ENCODE measurements around the gene KASH5. TPM values are rescaled to one million over a fixed set of nuclear protein-coding genes. Genes with fewer than 3 reads are reported as not detected.
"Not testable (repeated sequence)": the region's sequence is repeated elsewhere in the genome, so short reads cannot be mapped to it uniquely, and the experiment has no call there.

KASH5 gene
- polyA plus RNA-seq, 1 experiment = not detected

DNA sequence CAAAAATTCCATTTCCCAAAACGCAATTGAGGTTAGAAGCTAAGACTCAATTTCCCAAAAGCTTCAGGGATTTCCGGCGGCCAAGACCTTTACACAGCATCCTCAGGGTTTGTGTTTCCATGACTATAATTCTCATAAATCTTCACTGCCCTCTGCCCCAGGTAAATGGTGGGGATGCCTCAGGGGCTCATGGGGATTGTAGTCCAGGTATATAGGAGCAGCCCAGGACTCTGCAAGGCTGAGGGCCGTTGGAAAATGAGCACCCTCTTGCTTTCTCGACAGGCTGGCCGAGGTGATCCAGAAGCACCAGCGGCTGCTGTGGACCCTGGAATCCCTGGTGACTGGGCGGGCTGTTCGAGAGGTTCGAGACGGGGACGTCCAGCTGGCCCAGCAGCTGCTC lies 71.3 kb downstream of the KASH5 start:
- Histone ChIP-seq H3K36me3 (ENCODE audit: control insufficient read depth, insufficient read depth, low read length) (peaks cover 3% of the 10 kb centered on the region; the same call in 1 of the 2 replicates), H3K27me3 (ENCODE audit: control insufficient read depth, insufficient read depth, low read length) (no peaks in the 10 kb centered on the region), H3K4me3 (ENCODE audit: low read depth, low read length) (no peak overlapping the region)
- no peak for DNase-seq (ENCODE audit: low read depth)
- TF ChIP-seq, protein P1, sequence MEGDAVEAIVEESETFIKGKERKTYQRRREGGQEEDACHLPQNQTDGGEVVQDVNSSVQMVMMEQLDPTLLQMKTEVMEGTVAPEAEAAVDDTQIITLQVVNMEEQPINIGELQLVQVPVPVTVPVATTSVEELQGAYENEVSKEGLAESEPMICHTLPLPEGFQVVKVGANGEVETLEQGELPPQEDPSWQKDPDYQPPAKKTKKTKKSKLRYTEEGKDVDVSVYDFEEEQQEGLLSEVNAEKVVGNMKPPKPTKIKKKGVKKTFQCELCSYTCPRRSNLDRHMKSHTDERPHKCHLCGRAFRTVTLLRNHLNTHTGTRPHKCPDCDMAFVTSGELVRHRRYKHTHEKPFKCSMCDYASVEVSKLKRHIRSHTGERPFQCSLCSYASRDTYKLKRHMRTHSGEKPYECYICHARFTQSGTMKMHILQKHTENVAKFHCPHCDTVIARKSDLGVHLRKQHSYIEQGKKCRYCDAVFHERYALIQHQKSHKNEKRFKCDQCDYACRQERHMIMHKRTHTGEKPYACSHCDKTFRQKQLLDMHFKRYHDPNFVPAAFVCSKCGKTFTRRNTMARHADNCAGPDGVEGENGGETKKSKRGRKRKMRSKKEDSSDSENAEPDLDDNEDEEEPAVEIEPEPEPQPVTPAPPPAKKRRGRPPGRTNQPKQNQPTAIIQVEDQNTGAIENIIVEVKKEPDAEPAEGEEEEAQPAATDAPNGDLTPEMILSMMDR (IDR thresholded peaks at IDR 0.05; ENCODE audit: insufficient read depth, low read depth, low read length) = no peak
- ChIA-PET CTCF (interaction anchor here (1.4 to 3.6 kb wide), 2 partner anchors 11 to 14 kb away, joined by 7 to 20 read pairs; partner anchors contain the start of gene FLT3LG), POLR2A (no interaction called here)

- CTCF ChIA-PET = interaction anchor here (3.6 kb wide), 1 partner anchor 12 kb away, joined by 20 read pairs; the partner anchor contains the start of gene FLT3LG
- H3K27me3 ChIP-seq (ENCODE audit: control insufficient read depth, insufficient read depth, low read length); H3K4me3 ChIP-seq (ENCODE audit: low read depth, low read length); H3K36me3 ChIP-seq (ENCODE audit: control insufficient read depth, insufficient read depth, low read length); DNase-seq (ENCODE audit: low read depth); POLR2A ChIA-PET: not testable (repeated sequence)
Observed at GRCh38 chr19:49461130-49461529, 73.1 kb downstream of the KASH5 start.

GRCh38 chr19:49461656-49462055 lies 73.6 kb downstream of the KASH5 start:
- Histone ChIP-seq H3K4me3 (ENCODE audit: low read depth, low read length) (no peak overlapping the region), H3K27me3 (ENCODE audit: control insufficient read depth, insufficient read depth, low read length) (no peaks in the 10 kb centered on the region), H3K36me3 (ENCODE audit: control insufficient read depth, insufficient read depth, low read length) (peaks cover 8% of the 10 kb centered on the region)
- DNase-seq (ENCODE audit: low read depth) = no peak
- ChIA-PET CTCF (no interaction called here), POLR2A (no interaction called here)
- TF ChIP-seq, protein P1 (IDR thresholded peaks at IDR 0.05; ENCODE audit: insufficient read depth, low read depth, low read length) = no peak

DNA sequence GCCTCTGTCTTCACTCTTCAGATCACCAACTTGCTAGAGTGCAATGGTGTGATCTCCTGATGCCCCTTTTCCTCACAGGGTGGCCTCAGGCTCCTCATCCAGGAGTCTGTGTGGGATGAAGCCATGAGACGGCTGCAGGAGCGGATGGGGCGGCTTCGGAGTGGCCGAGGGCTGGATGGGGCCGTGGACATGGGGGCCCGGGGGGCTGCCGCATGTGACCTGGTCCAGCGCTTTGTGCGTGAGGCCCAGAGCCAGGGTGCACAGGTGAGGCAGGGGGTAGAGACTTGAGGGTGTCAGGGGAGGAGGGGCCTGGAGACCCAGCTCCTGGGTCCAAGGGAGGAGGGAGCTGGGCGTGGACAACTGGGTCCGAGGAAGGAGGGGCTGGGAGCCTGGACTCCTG lies 74.4 kb downstream of the KASH5 start:
- ChIA-PET CTCF (no interaction called here), POLR2A (no interaction called here)
- Histone ChIP-seq H3K36me3 (ENCODE audit: control insufficient read depth, insufficient read depth, low read length) (peaks cover 8% of the 10 kb centered on the region), H3K4me3 (ENCODE audit: low read depth, low read length) (no peak overlapping the region), H3K27me3 (ENCODE audit: control insufficient read depth, insufficient read depth, low read length) (no peaks in the 10 kb centered on the region)
- no peak for DNase-seq (ENCODE audit: low read depth)
- TF ChIP-seq, protein P1 (IDR thresholded peaks at IDR 0.05; ENCODE audit: insufficient read depth, low read depth, low read length) = no peak

- Histone ChIP-seq H3K27me3 (ENCODE audit: control insufficient read depth, insufficient read depth, low read length) (no peaks in the 10 kb centered on the region), H3K36me3 (ENCODE audit: control insufficient read depth, insufficient read depth, low read length) (peaks cover 7% of the 10 kb centered on the region), H3K4me3 (ENCODE audit: low read depth, low read length) (no peak overlapping the region)
- DNase-seq (ENCODE audit: low read depth) = no peak
- ChIA-PET POLR2A (no interaction called here), CTCF (interaction anchor here (0.6 to 1.6 kb wide), 3 partner anchors 7 to 12 kb away, joined by 3 to 6 read pairs (median 4); partner anchors contain the start of gene FLT3LG)
- TF ChIP-seq, protein P1 (IDR thresholded peaks at IDR 0.05; ENCODE audit: insufficient read depth, low read depth, low read length) = no peak
Observed at GRCh38 chr19:49463960-49464740, 76.1 kb downstream of the KASH5 start.

Measured in BJ (cell line).